ENCODE results near the gene GBA2. TPM values are rescaled to one million over a fixed set of nuclear protein-coding genes. Genes with fewer than 3 reads are reported as not detected.
A peak's percentile ranks its signal among the peaks of the same experiment; 100 is the strongest.

Gene GBA2
- total RNA-seq, 2 donors from 2014 or later, result 107 to 117 TPM

DNA sequence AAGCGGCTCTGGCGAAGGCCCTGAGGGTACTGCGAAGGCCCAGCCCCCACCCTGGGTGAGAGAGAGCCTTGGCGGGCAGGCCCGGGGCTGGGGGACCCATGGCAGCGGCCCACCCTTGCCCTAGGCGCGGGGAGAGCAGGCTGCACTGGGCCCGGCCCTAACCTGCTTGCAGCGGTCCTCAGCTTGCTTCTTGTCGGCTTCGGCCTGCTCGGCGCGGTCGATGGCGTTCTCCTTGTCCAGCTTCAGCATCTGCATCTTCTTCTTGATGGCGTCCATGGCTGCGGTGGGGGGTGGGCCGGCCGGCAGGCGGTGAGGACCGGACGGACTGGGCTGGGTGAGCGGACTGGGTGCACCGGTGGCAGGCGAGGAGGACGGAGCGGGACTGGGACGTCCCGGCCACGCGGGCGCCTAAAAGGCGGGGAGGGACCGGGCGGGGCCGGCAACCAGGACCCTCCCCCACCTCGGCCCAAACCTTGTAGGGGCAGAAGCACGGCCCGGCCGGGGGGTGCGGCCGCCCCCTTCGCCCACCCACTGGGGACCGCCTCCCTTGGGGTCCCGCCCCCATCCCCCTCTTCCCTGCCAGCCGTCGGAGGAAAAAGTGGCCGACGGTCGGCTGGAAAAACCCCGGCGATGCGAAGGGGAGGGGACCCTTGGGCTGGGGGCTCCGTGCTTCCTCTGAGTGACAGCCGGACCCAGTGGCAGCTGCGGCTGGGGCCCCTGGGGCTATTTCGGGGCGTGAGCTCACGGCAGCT is 59.3 kb downstream of the GBA2 start, which contains the start of gene TPM2:
TPM2 (minus strand) TSS at position 384 of the 752 bp plus-strand sequence; CDS start at position 276, 108 bp downstream.
- H3K4me3 Mint-ChIP-seq, result peak within 1 kb of the TSS; percentile 85
- H3K27ac Mint-ChIP-seq, result peak within 1 kb of the TSS; percentile 88
- H3K9ac ChIP-seq (ENCODE audit: extremely low read depth, low read length, poor library complexity, severe bottlenecking), result peak within 1 kb of the TSS; percentile 82
- no peaks in the 10 kb centered on the region for H3K9me3 ChIP-seq (ENCODE audit: control insufficient read depth, low read length)
- no peaks in the 10 kb centered on the region for H3K27me3 Mint-ChIP-seq (ENCODE audit: insufficient read depth)
- H3K4me1 ChIP-seq (ENCODE audit: control insufficient read depth, insufficient read depth, low read length), result peaks cover 10% of the 10 kb centered on the region
- H3K36me3 ChIP-seq (ENCODE audit: control insufficient read depth, insufficient read depth, low read length), result peaks cover 31% of the 10 kb centered on the region
- no peaks in the 10 kb centered on the region for H3K9me3 Mint-ChIP-seq
- no peaks in the 10 kb centered on the region for H3K27me3 ChIP-seq (ENCODE audit: control insufficient read depth, insufficient read depth, low read length, poor library complexity, severe bottlenecking)
- peak within 1 kb of the TSS; percentile 63 for H3K27ac ChIP-seq (ENCODE audit: low read depth, low read length)
- H3K4me3 ChIP-seq (ENCODE audit: low read length), result peak within 1 kb of the TSS; percentile 96
- DNase-seq, result peak; percentile 89
- peaks cover 30% of the 10 kb centered on the region for H3K4me1 Mint-ChIP-seq
- peaks cover 25% of the 10 kb centered on the region for H3K36me3 Mint-ChIP-seq (ENCODE audit: low read depth)
- TF ChIP-seq, protein P1, sequence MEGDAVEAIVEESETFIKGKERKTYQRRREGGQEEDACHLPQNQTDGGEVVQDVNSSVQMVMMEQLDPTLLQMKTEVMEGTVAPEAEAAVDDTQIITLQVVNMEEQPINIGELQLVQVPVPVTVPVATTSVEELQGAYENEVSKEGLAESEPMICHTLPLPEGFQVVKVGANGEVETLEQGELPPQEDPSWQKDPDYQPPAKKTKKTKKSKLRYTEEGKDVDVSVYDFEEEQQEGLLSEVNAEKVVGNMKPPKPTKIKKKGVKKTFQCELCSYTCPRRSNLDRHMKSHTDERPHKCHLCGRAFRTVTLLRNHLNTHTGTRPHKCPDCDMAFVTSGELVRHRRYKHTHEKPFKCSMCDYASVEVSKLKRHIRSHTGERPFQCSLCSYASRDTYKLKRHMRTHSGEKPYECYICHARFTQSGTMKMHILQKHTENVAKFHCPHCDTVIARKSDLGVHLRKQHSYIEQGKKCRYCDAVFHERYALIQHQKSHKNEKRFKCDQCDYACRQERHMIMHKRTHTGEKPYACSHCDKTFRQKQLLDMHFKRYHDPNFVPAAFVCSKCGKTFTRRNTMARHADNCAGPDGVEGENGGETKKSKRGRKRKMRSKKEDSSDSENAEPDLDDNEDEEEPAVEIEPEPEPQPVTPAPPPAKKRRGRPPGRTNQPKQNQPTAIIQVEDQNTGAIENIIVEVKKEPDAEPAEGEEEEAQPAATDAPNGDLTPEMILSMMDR (conservative IDR thresholded peaks at IDR 0.05), result no peak
- WGBS, 2 experiments (ENCODE audit: insufficient coverage in 1 of 2, insufficient read length in 1 of 2), result 0 to 1% methylated on average over 23 to 61 of the region's 61 CpGs

GRCh38 chr9:35688558-35689541 is 60.2 kb downstream of the GBA2 start:
- peak overlapping the region; percentile 82 for H3K9ac ChIP-seq (ENCODE audit: extremely low read depth, low read length, poor library complexity, severe bottlenecking)
- H3K36me3 Mint-ChIP-seq (ENCODE audit: low read depth), result peaks cover 34% of the 10 kb centered on the region
- H3K4me3 ChIP-seq (ENCODE audit: low read length), result peak overlapping the region; percentile 96
- no peaks in the 10 kb centered on the region for H3K9me3 Mint-ChIP-seq
- no peak for DNase-seq
- peak overlapping the region; percentile 66 for H3K27ac Mint-ChIP-seq
- H3K4me3 Mint-ChIP-seq, result peak overlapping the region; percentile 85
- H3K27me3 Mint-ChIP-seq (ENCODE audit: insufficient read depth), result no peaks in the 10 kb centered on the region
- 15 to 22% methylated on average over 11 of the region's 12 CpGs for whole genome bisulfite sequencing, 2 experiments (ENCODE audit: insufficient coverage in 1 of 2, insufficient read length in 1 of 2)
- peaks cover 30% of the 10 kb centered on the region for H3K4me1 Mint-ChIP-seq
- H3K27me3 ChIP-seq (ENCODE audit: control insufficient read depth, insufficient read depth, low read length, poor library complexity, severe bottlenecking), result no peaks in the 10 kb centered on the region
- no peaks in the 10 kb centered on the region for H3K9me3 ChIP-seq (ENCODE audit: control insufficient read depth, low read length)
- peaks cover 10% of the 10 kb centered on the region for H3K4me1 ChIP-seq (ENCODE audit: control insufficient read depth, insufficient read depth, low read length)
- peaks cover 39% of the 10 kb centered on the region for H3K36me3 ChIP-seq (ENCODE audit: control insufficient read depth, insufficient read depth, low read length)
- TF ChIP-seq, protein P1 (conservative IDR thresholded peaks at IDR 0.05), result no peak
- peak overlapping the region; percentile 63 for H3K27ac ChIP-seq (ENCODE audit: low read depth, low read length)

GRCh38 chr9:35687972-35688557 is 61.0 kb downstream of the GBA2 start:
- no peak for DNase-seq
- no peaks in the 10 kb centered on the region for H3K9me3 Mint-ChIP-seq
- H3K9me3 ChIP-seq (ENCODE audit: control insufficient read depth, low read length), result no peaks in the 10 kb centered on the region
- peaks cover 10% of the 10 kb centered on the region for H3K4me1 ChIP-seq (ENCODE audit: control insufficient read depth, insufficient read depth, low read length)
- H3K4me3 ChIP-seq (ENCODE audit: low read length), result peak overlapping the region; percentile 96
- H3K36me3 ChIP-seq (ENCODE audit: control insufficient read depth, insufficient read depth, low read length), result peaks cover 47% of the 10 kb centered on the region
- no peak overlapping the region for H3K27ac Mint-ChIP-seq
- peaks cover 42% of the 10 kb centered on the region for H3K36me3 Mint-ChIP-seq (ENCODE audit: low read depth)
- H3K4me3 Mint-ChIP-seq, result peak overlapping the region; percentile 85
- WGBS, 2 experiments (ENCODE audit: insufficient coverage in 1 of 2, insufficient read length in 1 of 2), result 90% methylated on average over 2 of the region's 2 CpGs; no CpG with 5 or more reads in 1 of the 2 experiments
- TF ChIP-seq, protein P1 (conservative IDR thresholded peaks at IDR 0.05), result no peak
- H3K4me1 Mint-ChIP-seq, result peaks cover 30% of the 10 kb centered on the region
- H3K27me3 ChIP-seq (ENCODE audit: control insufficient read depth, insufficient read depth, low read length, poor library complexity, severe bottlenecking), result no peaks in the 10 kb centered on the region
- H3K9ac ChIP-seq (ENCODE audit: extremely low read depth, low read length, poor library complexity, severe bottlenecking), result no peak overlapping the region
- H3K27me3 Mint-ChIP-seq (ENCODE audit: insufficient read depth), result no peaks in the 10 kb centered on the region
- H3K27ac ChIP-seq (ENCODE audit: low read depth, low read length), result no peak overlapping the region
